GM12874 (cell line): ENCODE measurements around the gene ZNF853.

Source experiments
- CTCF ChIP-seq: IDR thresholded peaks from 2 replicates; pipeline ENCODE4 v1.5.1; 2011; ENCODE audit warnings: low read depth, mild to moderate bottlenecking, control low read depth, low read length, moderate library complexity; ENCODE audit not compliant: insufficient read depth

Gene ZNF853

GRCh38 chr7:6621195-6622133 lies 6.1 kb downstream of the ZNF853 start:
- no peak for TF ChIP-seq CTCF

GRCh38 chr7:6622134-6622710 lies 6.8 kb downstream of the ZNF853 start:
- TF ChIP-seq CTCF = no peak

GRCh38 chr7:6623589-6624245 lies 8.3 kb downstream of the ZNF853 start:
- TF ChIP-seq CTCF = no peak

GRCh38 chr7:6624246-6624611 lies 8.8 kb downstream of the ZNF853 start:
- TF ChIP-seq CTCF = no peak

- no peak for TF ChIP-seq CTCF
Observed at GRCh38 chr7:6628045-6628444, 12.6 kb downstream of the ZNF853 start.

GRCh38 chr7:6630007-6630849 lies 14.8 kb downstream of the ZNF853 start:
- TF ChIP-seq CTCF = no peak
